ENCODE results near the gene RAB29. TPM values are rescaled to one million over a fixed set of nuclear protein-coding genes. Genes with fewer than 3 reads are reported as not detected.

RAB29 gene
- polyA plus RNA-seq, 3 donors: 23.2 to 32.2 (median 31.5) TPM

DNA sequence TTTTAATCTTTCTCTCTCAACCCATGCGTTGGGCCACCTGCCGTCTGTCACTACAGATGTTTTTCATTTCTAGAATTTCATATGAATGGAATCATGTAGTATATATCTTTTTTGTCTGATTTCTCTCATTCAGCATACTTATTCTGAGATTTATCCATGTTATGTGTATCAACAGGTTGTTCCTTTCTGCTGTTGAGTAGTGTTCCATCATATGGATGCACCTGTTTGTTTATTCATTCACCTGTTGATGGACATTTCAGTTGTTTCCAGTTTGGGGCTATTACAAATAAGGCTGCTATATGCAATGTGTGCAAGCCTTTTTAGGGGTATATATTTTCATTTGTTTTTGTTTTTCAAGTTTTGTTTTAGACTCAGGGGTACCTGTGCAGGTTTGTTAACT, 47.1 kb upstream of the RAB29 start:
- H3K9ac ChIP-seq (ENCODE audit: insufficient read depth, low read length, poor library complexity, severe bottlenecking): no peak overlapping the region
- intact Hi-C loops (cut with micrococcal nuclease): no loop called here
- H4K20me1 ChIP-seq (ENCODE audit: insufficient read depth, low read length): no peaks in the 10 kb centered on the region
- no peak overlapping the region for H2AFZ ChIP-seq (ENCODE audit: insufficient read depth, low read depth, low read length, poor library complexity, severe bottlenecking)
- TF ChIP-seq, protein P1, sequence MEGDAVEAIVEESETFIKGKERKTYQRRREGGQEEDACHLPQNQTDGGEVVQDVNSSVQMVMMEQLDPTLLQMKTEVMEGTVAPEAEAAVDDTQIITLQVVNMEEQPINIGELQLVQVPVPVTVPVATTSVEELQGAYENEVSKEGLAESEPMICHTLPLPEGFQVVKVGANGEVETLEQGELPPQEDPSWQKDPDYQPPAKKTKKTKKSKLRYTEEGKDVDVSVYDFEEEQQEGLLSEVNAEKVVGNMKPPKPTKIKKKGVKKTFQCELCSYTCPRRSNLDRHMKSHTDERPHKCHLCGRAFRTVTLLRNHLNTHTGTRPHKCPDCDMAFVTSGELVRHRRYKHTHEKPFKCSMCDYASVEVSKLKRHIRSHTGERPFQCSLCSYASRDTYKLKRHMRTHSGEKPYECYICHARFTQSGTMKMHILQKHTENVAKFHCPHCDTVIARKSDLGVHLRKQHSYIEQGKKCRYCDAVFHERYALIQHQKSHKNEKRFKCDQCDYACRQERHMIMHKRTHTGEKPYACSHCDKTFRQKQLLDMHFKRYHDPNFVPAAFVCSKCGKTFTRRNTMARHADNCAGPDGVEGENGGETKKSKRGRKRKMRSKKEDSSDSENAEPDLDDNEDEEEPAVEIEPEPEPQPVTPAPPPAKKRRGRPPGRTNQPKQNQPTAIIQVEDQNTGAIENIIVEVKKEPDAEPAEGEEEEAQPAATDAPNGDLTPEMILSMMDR (IDR thresholded peaks at IDR 0.05): no peak
- Mint-ChIP-seq H3K36me3 (no peaks in the 10 kb centered on the region), H3K9me3 (peaks cover 0 to 9% (median 4%) of the 10 kb centered on the region in 7 donors), H3K27me3 (ENCODE audit: low read depth in 3 of 3) (peaks cover 4 to 13% (median 8%) of the 10 kb centered on the region in 3 donors), H3K27ac (no peak overlapping the region), H3K4me3 (no peak overlapping the region), H3K4me1 (peaks cover 2% of the 10 kb centered on the region)
- WGBS (ENCODE audit: insufficient coverage): no CpG with 5 or more reads among the region's 2 CpGs
- H3K4me3 ChIP-seq (replicated peaks in 1 of 3; ENCODE audit: low read depth in 2 of 3, low read length in 3 of 3): no peak overlapping the region
- H3K9me3 ChIP-seq (replicated peaks in 1 of 2; ENCODE audit: control insufficient read depth in 1 of 2, insufficient read depth in 1 of 2, low read length in 2 of 2): no peaks in the 10 kb centered on the region
- H3K4me2 ChIP-seq (replicated peaks; ENCODE audit: extremely low read depth, low read length, poor library complexity, severe bottlenecking): no peak overlapping the region
- no peak overlapping the region for H3K27ac ChIP-seq (ENCODE audit: low read depth in 1 of 2, low read length in 2 of 2)
- H3K79me2 ChIP-seq (ENCODE audit: insufficient read depth, low read length): no peaks in the 10 kb centered on the region
- no peaks in the 10 kb centered on the region for H3K4me1 ChIP-seq (ENCODE audit: control insufficient read depth in 1 of 2, insufficient read depth in 2 of 2, low read length in 2 of 2)
- DNase-seq: no peak
- H3K36me3 ChIP-seq (replicated peaks in 1 of 2; ENCODE audit: control insufficient read depth in 1 of 2, insufficient read depth in 2 of 2, low read length in 2 of 2): no peaks in the 10 kb centered on the region
- peaks cover 2 to 4% of the 10 kb centered on the region in 2 donors for H3K27me3 ChIP-seq (ENCODE audit: control insufficient read depth in 2 of 2, insufficient read depth in 2 of 2, low read length in 2 of 2)

DNA sequence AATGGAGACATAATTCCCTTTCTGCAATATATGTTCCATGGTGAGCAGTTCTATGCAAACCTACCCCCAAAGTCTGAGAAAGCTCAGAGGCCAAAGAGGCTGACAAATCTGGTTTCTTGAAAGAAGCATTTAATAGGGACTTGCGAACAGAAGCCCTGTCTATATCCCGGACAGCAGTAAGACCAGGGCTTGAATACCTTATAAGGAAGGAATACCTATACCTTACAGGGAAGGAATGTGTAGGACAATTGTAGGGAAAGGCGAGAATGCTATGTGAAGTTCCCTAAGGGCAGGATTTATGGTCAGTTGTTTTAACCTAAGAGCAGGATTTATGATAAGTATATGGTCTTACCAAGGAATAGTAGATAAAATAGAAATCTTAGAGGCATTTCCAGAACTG, 42.7 kb upstream of the RAB29 start:
- H2AFZ ChIP-seq (ENCODE audit: insufficient read depth, low read depth, low read length, poor library complexity, severe bottlenecking): no peak overlapping the region
- no peak overlapping the region for H3K27ac Mint-ChIP-seq
- TF ChIP-seq, protein P1 (IDR thresholded peaks at IDR 0.05): no peak
- H3K9me3 ChIP-seq (replicated peaks in 1 of 2; ENCODE audit: control insufficient read depth in 1 of 2, insufficient read depth in 1 of 2, low read length in 2 of 2): no peaks in the 10 kb centered on the region
- H3K27me3 Mint-ChIP-seq (ENCODE audit: low read depth in 3 of 3): peaks cover 22 to 35% (median 24%) of the 10 kb centered on the region in 3 donors
- no peak for DNase-seq
- intact Hi-C loops (cut with micrococcal nuclease): no loop called here
- H3K4me2 ChIP-seq (replicated peaks; ENCODE audit: extremely low read depth, low read length, poor library complexity, severe bottlenecking): no peak overlapping the region
- H3K36me3 Mint-ChIP-seq: peaks cover 0 to 3% of the 10 kb centered on the region in 2 donors
- no peaks in the 10 kb centered on the region for H4K20me1 ChIP-seq (ENCODE audit: insufficient read depth, low read length)
- peaks cover 7 to 9% of the 10 kb centered on the region in 2 donors for H3K4me1 ChIP-seq (ENCODE audit: control insufficient read depth in 1 of 2, insufficient read depth in 2 of 2, low read length in 2 of 2)
- H3K4me3 Mint-ChIP-seq: no peak overlapping the region
- H3K27me3 ChIP-seq (ENCODE audit: control insufficient read depth in 2 of 2, insufficient read depth in 2 of 2, low read length in 2 of 2): peaks cover 10 to 16% of the 10 kb centered on the region in 2 donors
- peaks cover 0 to 5% (median 0%) of the 10 kb centered on the region in 7 donors for H3K9me3 Mint-ChIP-seq
- H3K36me3 ChIP-seq (replicated peaks in 1 of 2; ENCODE audit: control insufficient read depth in 1 of 2, insufficient read depth in 2 of 2, low read length in 2 of 2): no peaks in the 10 kb centered on the region
- H3K79me2 ChIP-seq (ENCODE audit: insufficient read depth, low read length): no peaks in the 10 kb centered on the region
- no peak overlapping the region for H3K4me3 ChIP-seq (replicated peaks in 1 of 3; ENCODE audit: low read depth in 2 of 3, low read length in 3 of 3)
- WGBS (ENCODE audit: insufficient coverage): 80% methylated on average over 1 of the region's 3 CpGs
- no peak overlapping the region for H3K9ac ChIP-seq (ENCODE audit: insufficient read depth, low read length, poor library complexity, severe bottlenecking)
- H3K4me1 Mint-ChIP-seq: peaks cover 12% of the 10 kb centered on the region
- no peak overlapping the region for H3K27ac ChIP-seq (ENCODE audit: low read depth in 1 of 2, low read length in 2 of 2)

All from CD14-positive monocyte (primary cell).